GM19239 (cell line): Measurements from ENCODE around the gene ANKRD35.
"Not testable (repeated sequence)": the region's sequence is repeated elsewhere in the genome, so short reads cannot be mapped to it uniquely, and the experiment has no call there.

ENCODE experiments used
- DNase-seq: peaks from one replicate; pipeline ENCODE4 v3.0.0; 2011; ENCODE audit warnings: low spot score; ENCODE audit not compliant: insufficient read length
- FAIRE-seq: peaks from 2 replicates; lab custom pipeline; 2011; peaks lifted over from hg19 to GRCh38; lab: Jason Lieb, UNC

ANKRD35 gene, protein sequence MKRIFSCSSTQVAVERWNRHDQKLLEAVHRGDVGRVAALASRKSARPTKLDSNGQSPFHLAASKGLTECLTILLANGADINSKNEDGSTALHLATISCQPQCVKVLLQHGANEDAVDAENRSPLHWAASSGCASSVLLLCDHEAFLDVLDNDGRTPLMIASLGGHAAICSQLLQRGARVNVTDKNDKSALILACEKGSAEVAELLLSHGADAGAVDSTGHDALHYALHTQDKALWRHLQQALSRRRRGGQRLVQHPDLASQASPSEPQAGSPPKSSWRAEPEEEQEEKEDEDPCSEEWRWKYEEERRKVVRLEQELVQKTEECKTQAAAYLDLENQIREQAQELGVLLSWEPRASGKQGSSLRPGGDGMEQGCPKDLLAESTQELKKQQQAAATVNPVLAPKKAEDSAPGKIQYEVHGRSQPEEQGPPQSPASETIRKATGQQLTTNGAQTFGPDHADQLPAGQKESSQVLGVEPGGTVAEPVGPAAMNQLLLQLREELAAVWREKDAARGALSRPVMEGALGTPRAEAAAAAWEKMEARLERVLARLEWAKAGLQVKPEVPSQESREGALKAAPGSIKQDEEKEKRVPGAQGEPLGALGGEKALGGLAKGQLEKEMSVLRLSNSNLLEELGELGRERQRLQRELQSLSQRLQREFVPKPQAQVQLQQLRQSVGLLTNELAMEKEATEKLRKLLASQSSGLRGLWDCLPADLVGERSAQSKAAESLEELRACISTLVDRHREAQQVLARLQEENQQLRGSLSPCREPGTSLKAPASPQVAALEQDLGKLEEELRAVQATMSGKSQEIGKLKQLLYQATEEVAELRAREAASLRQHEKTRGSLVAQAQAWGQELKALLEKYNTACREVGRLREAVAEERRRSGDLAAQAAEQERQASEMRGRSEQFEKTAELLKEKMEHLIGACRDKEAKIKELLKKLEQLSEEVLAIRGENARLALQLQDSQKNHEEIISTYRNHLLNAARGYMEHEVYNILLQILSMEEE

DNA sequence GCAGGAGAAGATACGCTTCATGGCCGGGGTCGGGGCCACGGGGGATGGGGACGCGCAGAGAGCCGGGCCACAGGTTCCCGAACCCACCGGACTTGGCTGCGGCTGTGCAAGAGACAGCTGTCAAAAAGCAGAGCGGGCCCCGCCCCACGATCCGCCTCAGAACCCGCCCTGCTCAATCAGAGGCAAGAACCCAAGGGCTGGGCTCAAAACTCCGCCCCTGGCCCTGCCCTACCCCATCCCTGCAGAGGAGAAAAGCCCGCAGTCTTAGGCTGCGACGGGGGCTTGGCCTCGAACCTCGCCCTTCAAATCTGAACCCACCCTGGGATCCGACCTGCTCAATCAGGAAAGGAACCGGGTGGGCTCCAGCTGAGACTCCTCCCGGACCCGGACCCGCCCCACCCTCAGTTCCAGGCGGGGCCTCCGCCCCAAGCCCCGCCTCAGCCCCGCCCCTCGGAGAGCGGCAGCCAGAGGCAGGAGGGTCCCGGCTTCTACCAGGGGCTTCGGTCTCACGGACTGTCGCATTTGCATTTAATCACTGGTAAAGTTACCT lies at the start of gene ANKRD35:
Gene ANKRD35 (minus strand): TSS at position 129 of the 550 bp plus-strand sequence. CDS start 108 bp downstream, at position 21.
- DNase-seq (peak; percentile 96), FAIRE-seq (peak; percentile 89)

DNA sequence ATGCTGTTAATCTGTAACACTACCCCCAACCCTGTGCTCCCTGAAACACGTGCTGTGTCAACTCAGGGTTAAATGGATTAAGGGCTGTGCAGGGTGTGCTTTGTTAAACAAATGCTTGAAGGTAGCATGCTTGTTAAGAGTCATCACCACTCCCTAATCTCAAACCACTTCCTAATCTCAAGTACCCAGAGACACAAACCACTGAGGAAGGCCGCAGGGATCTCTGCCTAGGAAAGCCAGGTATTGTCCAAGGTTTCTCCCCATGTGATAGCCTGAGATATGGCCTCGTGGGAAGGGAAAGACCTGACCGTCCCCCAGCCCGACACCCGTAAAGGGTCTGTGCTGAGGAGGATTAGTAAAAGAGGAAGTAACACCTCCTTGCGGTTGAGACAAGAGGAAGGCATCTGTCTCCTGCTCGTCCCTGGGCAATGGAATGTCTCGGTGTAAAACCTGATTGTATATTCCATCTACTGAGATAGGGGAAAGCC lies 46.9 kb upstream of the ANKRD35 start:
- not testable (repeated sequence) for DNase-seq
- FAIRE-seq = peak; percentile 37

DNA sequence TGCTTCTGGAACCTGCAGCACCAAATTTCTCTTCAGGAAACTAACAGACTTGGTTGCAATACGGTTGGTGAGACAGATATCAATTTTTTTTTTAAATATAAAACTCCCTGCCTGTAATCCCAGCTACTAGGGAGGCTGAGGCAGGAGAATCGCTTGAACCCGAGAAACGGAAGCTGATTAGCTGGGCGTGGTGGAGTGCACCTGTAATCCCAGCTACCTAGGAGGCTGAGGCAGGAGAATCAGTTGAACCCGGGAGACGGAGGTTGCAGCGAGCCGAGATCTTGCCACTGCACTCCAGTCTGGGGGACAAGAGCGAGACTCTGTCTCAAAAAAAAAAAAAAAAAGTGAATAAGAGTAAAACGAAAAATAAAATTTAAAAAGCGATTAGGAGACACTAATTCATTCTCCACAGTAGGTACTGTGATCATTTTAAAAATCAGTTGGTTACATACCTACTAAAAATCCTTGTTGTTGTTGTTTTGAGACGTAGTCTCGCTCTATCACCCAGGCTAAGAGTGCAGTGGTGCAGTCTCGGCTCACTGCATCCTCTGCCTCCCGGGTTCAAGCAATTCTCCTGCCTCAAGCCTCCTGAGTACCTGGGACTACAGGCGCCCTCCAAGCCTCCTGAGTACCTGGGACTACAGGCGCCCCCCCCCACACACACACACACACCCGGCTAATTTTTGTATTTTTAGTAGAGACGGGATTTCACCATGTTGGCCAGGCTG lies 42.4 kb upstream of the ANKRD35 start:
- DNase-seq = no peak
- FAIRE-seq = no peak

DNA sequence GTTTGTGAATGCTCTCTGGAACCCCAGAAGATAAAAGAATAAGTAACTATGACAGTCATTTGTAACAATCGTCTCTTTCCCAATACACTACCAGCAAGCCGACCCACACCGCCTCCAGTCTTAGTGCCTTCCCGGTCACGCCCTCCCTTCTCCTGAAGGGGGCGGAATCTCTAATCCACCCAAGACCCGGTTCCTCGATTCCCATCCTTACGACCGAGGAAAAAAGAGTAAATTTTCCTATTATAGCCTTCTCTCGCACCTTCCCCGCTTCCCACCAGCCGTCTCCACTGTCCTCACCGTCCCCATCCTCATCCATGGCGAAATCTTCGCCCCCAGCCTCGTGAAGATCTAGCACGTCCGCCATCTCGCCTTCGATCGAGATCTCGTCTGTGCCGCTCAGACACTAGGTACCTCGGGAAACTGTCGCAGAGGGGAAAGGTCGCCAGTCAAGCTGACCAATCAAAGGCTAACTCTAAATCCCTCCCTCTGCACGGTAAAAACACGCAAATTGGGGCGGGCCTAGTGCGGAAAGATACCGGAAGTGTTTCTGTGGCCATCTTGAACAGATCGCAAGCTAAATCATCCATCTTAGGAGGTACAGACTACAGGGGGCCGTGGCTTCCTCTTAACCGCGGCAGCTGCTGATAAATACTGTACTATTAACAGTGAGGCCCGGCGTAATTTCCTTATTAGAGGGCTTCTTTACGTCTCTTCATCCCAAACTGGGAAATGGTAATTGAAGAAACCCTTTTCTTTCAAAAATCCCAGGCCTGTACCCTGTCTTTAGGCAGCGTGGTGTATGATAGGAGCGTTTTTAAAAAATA lies 41.6 kb upstream of the ANKRD35 start, which contains the start of gene RBM8A:
Gene RBM8A (minus strand): TSS at position 422 of the 824 bp plus-strand sequence. CDS start 58 bp downstream, at position 364.
- FAIRE-seq (peak; percentile 96), DNase-seq (peak; percentile 69)

DNA sequence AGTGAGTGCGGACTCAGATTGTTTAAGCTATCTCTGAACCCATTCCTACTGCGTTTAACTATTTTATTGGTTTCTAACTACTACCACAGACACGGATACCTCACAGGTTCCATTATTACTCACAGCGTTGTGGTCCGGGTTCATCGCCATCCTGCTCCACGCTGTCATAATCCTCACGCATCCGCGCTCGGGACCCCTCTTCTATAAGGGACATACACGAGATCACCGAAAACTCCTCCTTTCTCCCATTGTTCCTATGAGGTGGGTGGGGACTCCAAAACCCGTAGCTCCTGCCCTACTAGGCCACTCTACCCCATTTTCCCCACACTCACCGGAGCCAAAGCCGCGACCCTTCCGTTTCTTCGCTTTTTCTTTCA lies 41.0 kb upstream of the ANKRD35 start:
- DNase-seq = no peak

DNA sequence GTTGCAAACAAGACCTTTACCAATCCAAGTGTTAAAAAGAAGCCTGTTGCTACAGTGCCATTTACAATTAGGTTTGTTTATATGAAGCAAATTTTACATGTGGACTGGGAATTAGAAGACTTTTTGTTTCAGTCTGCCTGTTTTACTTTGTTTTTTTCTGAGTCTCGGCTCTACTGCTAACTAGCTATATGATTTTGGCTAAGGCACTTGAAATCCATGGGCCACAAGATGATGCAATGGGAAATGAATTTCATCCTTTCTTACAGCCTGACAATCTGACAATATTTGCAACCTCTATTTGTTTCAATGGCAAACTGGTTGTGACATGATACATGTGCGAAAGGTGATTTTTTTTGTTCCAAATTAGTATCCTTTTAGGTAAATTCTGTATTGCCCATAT lies 36.6 kb upstream of the ANKRD35 start:
- FAIRE-seq (no peak), DNase-seq (no peak)

More for the DNA sequence above, 41.0 kb upstream of the ANKRD35 start:
- no peak for FAIRE-seq

DNA sequence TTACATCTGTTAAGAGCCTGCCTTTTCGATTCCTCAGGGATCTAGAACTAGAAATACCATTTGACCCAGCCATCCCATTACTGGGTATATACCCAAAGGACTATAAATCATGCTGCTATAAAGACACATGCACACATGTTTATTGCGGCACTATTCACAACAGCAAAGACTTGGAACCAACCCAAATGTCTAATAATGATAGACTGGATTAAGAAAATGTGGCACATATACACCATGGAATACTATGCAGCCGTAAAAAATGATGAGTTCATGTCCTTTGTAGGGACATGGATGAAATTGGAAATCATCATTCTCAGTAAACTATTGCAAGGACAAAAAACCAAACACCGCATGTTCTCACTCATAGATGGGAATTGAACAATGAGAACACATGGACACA lies 34.6 kb upstream of the ANKRD35 start:
- not testable (repeated sequence) for FAIRE-seq, DNase-seq

DNA sequence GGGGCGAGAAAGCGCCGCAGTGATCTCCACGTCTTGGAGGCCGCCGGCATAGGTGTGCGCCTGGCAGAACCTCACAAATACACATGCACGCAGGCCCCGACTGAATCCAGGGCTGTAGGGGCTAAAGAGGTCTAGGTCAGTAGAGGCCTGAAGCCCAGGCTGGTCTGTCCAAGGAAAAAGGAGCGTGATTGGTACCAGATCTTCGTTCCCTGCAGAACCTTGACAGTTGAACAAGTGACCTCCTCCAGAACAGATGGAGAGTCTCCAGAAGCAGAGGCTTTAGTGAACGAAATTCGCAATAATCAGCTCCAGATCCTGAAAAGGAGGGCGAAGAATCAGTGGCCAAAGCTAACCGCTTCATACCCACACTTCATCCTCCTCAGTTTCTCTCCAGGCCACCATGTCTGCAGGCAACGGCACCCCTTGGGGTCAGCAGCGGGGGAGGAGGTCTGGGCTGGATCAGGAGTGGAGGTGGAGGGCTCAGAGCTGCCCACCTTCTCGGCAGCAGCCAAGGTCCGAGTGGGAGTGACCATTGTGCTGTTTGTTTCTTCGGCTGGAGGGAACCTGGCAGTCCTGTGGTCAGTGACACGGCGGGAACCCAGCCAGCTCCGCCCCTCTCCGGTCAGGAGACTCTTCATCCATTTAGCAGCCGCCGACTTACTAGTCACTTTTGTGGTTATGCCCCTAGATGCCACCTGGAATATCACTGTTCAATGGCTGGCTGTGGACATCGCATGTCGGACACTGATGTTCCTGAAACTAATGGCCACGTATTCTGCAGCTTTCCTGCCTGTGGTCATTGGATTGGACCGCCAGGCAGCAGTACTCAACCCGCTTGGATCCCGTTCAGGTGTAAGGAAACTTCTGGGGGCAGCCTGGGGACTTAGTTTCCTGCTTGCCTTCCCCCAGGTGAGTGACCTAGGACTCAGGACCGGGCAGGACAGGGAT lies 33.6 kb upstream of the ANKRD35 start:
- FAIRE-seq (peak; percentile 57), DNase-seq (no peak)

DNA sequence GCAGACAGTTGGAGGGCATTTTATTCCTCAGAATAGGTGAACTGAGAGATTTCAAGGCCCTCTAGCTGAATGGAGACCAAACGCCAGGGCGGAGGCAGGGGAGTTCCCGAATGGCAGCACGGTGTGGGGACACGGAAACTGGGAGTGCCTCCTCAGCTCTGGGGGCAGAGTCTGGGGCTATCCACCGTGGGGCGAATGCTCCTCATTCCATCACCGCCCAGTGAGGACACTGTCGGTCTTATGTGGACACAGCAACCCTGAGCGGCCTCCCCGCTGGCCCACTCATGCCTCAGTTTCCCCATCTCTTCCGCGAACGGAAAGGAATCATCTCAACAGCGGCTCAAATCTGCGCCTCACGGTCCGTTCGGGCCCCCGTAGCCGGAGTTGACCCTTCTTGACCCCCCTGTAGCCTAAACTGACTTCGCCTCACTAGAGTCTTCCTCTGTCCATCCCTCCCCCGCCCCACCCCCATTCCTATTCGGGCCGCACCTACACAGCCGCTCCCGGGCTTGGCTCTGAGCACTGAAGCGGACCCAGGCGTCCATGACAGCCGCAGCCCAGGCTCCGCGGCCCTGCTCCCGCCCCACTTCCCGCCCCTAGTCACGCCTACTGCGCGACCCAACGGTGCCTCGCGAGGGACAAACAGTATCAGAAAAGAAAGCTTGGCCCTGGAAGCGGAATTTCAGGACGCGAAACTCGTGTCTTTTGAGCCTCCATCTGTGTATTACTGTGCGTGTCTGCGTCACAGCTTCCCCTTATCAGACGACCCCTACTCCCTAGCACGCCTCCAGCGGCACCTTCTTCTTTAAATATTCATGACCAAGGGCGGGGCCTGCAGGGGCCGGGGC lies 32.7 kb upstream of the ANKRD35 start, which contains the start of gene PEX11B:
Gene PEX11B (minus strand): TSS at position 574 of the 848 bp plus-strand sequence. CDS start 29 bp downstream, at position 545.
- DNase-seq (peak; percentile 67), FAIRE-seq (peak; percentile 86)

DNA sequence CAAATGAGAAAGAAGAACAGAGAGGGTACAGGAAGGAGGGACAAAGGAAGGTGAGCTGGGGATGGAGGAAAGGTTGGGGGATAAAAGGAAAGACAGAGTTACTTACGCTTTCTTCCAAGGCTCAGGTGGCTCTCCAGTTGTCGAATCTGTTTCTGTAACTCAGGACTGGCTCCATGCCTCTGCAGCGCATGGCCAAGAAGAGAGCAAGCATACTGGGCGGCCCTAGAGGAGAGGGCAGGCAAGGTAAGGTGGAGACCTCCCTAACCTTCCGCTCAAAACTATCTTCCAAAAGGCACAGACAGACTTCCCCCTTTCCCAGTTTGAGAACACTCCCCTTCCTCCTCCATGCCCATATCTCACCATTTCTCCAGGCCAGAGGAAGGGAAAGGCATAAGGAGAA lies 31.9 kb upstream of the ANKRD35 start:
- FAIRE-seq (peak; percentile 8), DNase-seq (no peak)

DNA sequence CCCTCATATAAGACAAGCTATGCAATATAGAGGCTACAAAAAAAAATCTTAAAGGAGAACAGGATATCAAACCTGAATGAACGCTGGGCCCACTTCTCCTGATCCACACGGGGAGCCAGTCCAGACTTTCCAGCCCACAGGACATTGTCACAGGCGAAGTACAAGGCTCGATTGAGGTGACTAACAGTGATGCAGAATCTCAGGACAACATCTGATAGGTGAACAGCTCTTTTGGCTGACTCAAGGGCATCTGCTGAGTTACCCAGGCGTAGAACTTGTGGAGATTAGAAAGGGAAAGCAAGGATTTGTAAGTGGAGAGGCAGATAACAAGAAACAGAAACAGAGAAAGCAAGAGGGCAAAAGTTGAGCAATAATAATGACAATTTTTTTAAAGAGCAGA lies 31.1 kb upstream of the ANKRD35 start:
- no peak for FAIRE-seq
- no peak for DNase-seq

DNA sequence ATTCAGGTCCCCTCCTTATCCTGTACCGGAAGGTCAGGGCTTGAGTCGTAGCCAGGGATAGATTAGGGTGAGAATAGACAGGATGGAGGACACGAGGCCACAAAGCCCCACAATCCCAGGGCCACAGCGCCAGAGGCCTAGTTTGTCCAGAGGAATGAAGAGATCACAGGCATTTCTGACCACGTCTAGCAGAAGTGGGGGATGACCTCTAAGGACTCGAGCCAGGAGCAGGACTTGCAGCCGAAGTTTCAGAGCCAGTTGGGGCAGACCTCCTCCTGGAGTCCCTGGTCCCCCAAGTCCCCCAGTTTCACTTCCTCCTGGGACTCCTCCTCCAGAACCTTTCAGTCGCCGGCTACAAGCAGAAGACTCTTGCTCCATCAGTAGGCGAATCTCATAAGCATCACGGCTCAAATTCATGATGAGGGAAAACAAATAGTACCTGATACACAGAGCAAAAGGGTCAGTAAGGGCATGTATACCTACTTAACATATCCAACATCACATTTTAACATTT lies 26.5 kb upstream of the ANKRD35 start:
- no peak for DNase-seq
- FAIRE-seq = no peak

DNA sequence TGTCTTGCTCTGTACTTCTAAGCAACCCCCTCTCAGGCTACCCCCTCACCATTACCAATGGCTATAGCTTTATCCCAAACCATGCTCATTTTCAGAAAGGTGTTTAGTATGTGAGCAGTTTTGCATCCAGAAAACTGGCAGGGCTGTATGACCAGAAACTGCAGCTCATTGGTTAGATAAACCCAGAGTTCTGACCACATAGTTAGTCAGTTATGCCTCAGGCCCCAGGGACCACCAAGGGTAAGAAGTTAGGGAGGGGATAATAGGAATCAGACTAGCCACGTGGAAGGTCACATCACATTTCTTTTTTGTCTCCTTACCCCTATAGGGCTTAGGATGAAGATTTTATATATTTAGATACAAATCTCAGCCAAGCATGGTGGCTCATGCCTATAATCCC lies 23.0 kb upstream of the ANKRD35 start:
- DNase-seq = no peak
- no peak for FAIRE-seq

DNA sequence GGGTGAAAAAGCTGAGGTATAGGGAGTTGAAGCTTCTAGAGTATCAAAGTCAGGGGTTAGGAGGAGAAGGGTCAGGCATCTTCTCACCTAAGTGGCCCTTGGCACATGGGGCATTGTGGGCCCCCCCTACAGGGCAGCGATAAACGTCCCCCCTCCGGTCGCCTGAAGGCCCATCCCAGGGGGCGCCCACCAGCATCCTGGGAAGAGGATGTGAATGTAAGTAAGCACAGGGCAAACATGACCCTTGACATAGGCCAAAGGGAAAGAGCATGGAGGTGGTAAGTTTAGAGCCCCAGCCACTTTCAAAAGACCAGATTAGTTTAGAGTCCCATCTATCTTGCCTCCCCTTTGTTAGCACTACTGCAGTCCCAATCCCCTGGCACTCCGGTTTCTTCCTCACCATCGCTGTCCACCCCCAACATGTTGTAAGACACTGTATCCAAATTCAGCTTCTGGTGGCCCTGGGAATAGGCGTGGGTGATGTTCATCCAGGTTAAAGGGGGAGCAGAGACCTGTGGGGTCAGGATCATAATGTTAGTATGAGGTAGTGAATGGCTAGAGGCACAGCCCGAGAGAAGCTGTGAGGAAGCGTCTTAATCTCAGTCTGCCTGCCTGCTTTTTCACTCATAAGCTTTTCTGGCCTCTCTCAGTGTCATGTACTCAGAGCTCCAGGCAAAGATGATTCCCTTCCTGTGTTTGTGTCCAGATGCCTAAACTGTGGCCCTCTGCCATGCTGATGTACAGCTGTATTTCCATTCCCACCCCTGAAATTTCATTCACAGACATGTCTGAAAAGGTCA lies 21.5 kb upstream of the ANKRD35 start:
- no peak for DNase-seq
- no peak for FAIRE-seq

DNA sequence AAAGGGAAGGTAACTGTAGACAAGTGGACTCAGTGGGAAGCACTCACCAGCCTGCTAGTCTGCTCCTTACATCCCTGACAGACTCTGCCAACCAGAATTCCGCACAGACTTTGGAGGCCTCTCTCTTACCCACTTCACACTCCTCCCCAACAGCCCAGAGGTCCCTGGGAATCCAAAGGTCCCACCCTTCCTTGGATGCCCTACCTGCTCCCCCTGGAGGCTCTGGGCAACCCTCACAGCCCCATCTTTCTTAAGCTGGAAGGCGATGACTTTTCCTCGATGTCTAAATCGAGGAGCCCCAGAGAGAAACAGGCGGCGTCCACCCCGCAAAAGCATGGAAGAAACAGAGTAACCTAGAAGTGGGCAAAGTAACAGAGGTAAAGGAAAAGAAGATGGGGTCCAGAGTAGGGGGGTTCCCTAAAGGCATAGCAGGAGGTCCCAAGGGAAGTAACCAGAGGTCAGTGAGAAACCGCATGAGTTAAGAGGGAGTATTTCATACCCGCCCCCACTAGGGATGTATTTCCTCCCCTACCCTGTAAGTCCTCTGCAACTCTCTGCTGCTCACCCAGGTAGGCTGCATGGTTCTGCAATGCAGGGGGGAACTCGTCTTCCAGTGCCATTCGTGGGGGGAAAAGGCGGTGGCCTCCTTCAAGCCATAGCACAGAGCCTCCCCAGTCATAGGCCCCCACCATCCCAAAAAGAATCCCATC lies 15.8 kb upstream of the ANKRD35 start:
- no peak for DNase-seq

More for the DNA sequence above, 15.8 kb upstream of the ANKRD35 start:
- no peak for FAIRE-seq
